Karpas-422 (cell line): ENCODE results near the gene FAM83G. TPM values are rescaled to one million over a fixed set of nuclear protein-coding genes. Genes with fewer than 3 reads are reported as not detected.
"Not testable (repeated sequence)": the region's sequence is repeated elsewhere in the genome, so short reads cannot be mapped to it uniquely, and the experiment has no call there.

Experiments used
- DNase-seq: peaks from one replicate; pipeline ENCODE4 v3.0.0-alpha.2; 2015
- H2AFZ ChIP-seq: fragments of 200-600 bp; sonication (generic); 2 replicates; pipeline ENCODE4 v1.6.1; 2014; ENCODE audit warnings: antibody characterized with exemption, low read length, mixed read lengths
- H3K27ac ChIP-seq: fragments of 200-600 bp; sonication (generic); 2 replicates; pipeline ENCODE4 v1.5.1; 2014; ENCODE audit warnings: mild to moderate bottlenecking, low read length, moderate library complexity
- H3K27me3 ChIP-seq: fragments of 200-600 bp; sonication (generic); 2 replicates; pipeline ENCODE4 v1.6.1; 2014; ENCODE audit warnings: low read length, mixed read lengths
- H3K36me3 ChIP-seq: fragments of 200-600 bp; sonication (generic); 2 replicates; pipeline ENCODE4 v1.6.1; 2014; ENCODE audit warnings: low read length, mixed read lengths; ENCODE audit not compliant: insufficient read depth
- H3K4me1 ChIP-seq: fragments of 200-600 bp; sonication (generic); 2 replicates; pipeline ENCODE4 v1.6.1; 2014; ENCODE audit warnings: mild to moderate bottlenecking, low read length, mixed read lengths
- H3K4me2 ChIP-seq: fragments of 200-600 bp; sonication (generic); 2 replicates; pipeline ENCODE4 v1.6.1; 2014; ENCODE audit warnings: low read length, low read depth, mild to moderate bottlenecking; ENCODE audit not compliant: poor library complexity, severe bottlenecking
- H3K4me3 ChIP-seq: fragments of 200-600 bp; sonication (generic); 2 replicates; pipeline ENCODE4 v1.5.1; 2014; ENCODE audit warnings: mild to moderate bottlenecking, antibody characterized with exemption, low read length, mixed read lengths
- H3K79me2 ChIP-seq: fragments of 200-600 bp; sonication (generic); 2 replicates; pipeline ENCODE4 v1.6.1; 2014; ENCODE audit warnings: mild to moderate bottlenecking, low read length, mixed read lengths
- H3K9ac ChIP-seq: fragments of 200-600 bp; sonication (generic); 2 replicates; pipeline ENCODE4 v1.6.0; 2014; ENCODE audit warnings: low read length
- H3K9me2 ChIP-seq: fragments of 200-600 bp; sonication (generic), shearing (Covaris generic); replicated peaks from 2 replicates; pipeline ENCODE4 v1.6.0; 2014; ENCODE audit warnings: mild to moderate bottlenecking, low read length, moderate library complexity; ENCODE audit not compliant: insufficient read depth
- H3K9me3 ChIP-seq: fragments of 300-700, 200-600 bp; sonication (generic); 2 replicates; pipeline ENCODE4 v1.6.1; 2014; ENCODE audit warnings: low read length, mixed read lengths
- H4K20me1 ChIP-seq: fragments of 200-600 bp; sonication (generic); 2 replicates; pipeline ENCODE4 v1.6.1; 2014; ENCODE audit warnings: mild to moderate bottlenecking, antibody characterized with exemption, low read length, low read depth; ENCODE audit not compliant: insufficient read depth
- total RNA-seq: library from RNA; depleted of rRNA; stranded (reverse); fragments of >200 nt; shearing (Covaris generic); gene quantifications from 2 replicates; pipeline ENCODE4 v1.2.3, GENCODE V29; 2014; ENCODE audit warnings: low replicate concordance

Gene FAM83G
- total RNA-seq, 1 experiment from 2014 or later, result 9.2 TPM

DNA sequence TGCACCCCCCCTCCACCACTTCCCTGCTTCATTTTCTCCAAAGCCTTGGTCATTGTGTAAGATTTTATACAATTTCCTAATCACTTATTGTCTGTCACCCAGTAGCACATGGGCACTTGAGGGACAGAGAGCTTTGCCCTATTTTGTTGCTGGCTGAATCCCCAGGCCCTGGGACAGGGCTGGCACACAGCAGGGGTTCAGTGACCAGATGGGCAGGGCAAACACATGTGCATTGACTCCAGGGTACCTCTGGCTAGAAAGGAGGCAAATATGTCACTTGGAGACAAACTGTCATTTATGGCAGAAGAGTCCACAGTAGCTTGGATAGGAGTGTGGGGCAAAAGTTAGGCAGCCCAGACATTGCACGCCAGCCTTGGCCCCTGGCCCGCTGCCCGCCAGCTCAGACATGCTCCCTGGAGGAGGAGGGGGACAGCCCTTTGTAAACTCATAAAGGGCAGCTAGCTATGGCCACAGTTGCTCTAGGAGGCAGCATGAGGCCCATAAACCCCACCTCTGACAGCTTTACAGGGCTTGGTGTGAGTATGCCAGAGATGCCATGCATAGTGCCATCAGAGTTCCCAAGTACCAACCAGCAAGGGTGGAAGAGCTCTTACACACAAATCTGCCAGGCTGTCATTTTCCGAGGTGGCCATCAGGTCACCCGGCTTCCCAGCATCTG lies 26.3 kb upstream of the FAM83G start:
- H3K36me3 ChIP-seq, H3K79me2 ChIP-seq, DNase-seq, H2AFZ ChIP-seq, H3K9ac ChIP-seq, H3K27ac ChIP-seq, H4K20me1 ChIP-seq, H3K27me3 ChIP-seq, H3K9me2 ChIP-seq, H3K9me3 ChIP-seq, H3K4me2 ChIP-seq, H3K4me3 ChIP-seq, H3K4me1 ChIP-seq: not testable (repeated sequence)

DNA sequence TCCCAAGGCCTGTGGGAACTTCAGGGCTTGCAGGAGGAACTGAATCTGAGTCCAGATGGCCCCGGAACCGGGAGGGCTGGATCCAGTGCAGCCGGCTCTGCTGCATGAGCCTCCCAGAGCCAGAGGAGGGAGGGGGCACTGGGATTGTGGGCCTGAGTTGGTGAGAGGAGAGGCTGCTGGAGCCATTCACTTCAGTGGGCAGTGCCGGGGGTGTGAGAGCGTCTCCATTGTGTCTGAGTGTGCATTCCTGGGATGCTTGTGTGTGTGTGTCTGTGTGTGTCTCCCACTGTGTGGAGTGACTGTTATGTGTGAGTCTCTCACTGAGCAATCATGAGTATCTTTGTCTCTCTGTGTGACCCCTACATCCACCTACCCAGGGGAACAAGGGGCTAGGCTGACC lies 25.2 kb upstream of the FAM83G start:
- H3K9me3 ChIP-seq, H3K9me2 ChIP-seq, H3K27ac ChIP-seq, H3K36me3 ChIP-seq, H3K79me2 ChIP-seq, H3K4me1 ChIP-seq, H4K20me1 ChIP-seq, H3K27me3 ChIP-seq, H2AFZ ChIP-seq, H3K9ac ChIP-seq, H3K4me3 ChIP-seq, H3K4me2 ChIP-seq, DNase-seq: not testable (repeated sequence)

DNA sequence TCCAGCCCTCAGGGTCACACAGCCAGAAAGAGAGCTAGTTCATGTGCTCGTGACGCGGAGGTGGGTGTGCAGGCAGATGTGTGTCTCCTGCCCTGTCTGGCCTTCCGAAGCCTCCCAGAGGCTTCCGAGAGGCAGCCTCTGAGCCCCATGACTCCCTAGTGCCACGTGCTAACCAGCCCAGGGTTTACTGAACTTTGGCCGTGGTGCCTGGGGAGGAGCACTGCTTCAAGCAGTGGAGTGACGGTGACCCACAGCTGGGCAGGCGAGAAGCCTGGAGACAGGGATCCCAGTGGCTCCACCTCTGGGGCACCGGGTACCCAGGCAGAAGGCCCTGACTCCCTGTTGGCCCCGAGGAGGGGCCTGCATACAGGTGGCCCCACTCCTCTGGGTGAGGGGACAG lies 24.1 kb upstream of the FAM83G start:
- not testable (repeated sequence) for H3K4me3 ChIP-seq, H3K27me3 ChIP-seq, H3K9me3 ChIP-seq, H4K20me1 ChIP-seq, H3K9me2 ChIP-seq, H3K9ac ChIP-seq, H3K27ac ChIP-seq, H3K79me2 ChIP-seq, H2AFZ ChIP-seq, DNase-seq, H3K36me3 ChIP-seq, H3K4me2 ChIP-seq
- peaks cover 11% of the 10 kb centered on the region; the same call in 1 of the 2 replicates for H3K4me1 ChIP-seq

DNA sequence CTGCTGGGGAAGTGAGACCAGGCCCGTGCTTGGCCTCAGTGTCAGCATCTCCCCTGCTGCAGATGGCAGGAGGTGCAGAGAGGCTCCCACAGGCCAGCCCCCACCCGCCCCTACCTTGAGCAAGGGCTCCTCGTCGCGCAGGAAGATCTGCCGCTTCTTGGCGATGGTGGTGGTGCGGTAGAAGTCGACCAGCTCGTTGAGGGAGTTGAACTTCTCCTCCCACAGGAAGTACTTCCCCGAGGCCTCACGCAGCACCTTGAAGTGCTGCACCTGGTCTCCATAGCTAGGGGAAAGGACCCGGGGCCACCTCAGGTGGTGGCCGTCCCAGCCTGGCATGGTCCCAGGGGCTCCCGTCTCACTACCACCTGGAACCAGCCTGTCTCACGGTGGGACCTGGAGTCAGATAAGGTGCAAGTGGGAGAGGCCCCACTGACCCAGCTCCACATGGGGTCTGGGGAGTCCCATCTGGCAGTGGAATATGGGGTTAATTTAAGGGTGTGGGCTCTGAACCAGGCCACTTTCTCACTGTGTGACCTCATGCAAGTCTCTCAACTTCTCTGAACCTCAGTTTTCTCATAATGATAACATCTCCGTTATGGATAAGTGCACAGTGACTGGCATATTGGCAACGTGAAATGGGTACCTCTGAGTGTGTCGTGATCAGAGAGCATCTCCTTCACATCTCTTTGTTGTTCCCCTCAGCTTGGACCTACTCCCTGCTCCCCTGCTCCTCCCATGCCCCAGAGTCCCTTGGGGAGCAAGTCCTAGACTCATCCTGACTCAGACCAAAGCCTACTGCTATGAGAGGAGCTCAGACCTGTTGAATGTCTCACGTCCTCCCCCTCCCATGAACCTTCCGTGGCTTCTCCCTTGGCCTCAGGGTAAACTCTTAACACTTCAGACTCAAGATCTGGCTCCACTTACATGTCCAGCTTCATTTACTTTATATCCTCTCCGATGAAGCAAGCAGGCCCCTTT lies 19.8 kb upstream of the FAM83G start:
- no peak for DNase-seq
- H3K9me2 ChIP-seq, result no peaks in the 10 kb centered on the region
- no peak overlapping the region for H3K27ac ChIP-seq
- no peaks in the 10 kb centered on the region for H3K79me2 ChIP-seq
- no peaks in the 10 kb centered on the region for H3K36me3 ChIP-seq
- H2AFZ ChIP-seq, result no peak overlapping the region
- no peak overlapping the region for H3K4me3 ChIP-seq
- H3K9me3 ChIP-seq, result no peaks in the 10 kb centered on the region
- peaks cover 11% of the 10 kb centered on the region; the same call in 1 of the 2 replicates for H3K4me1 ChIP-seq
- no peaks in the 10 kb centered on the region for H4K20me1 ChIP-seq
- no peak overlapping the region for H3K4me2 ChIP-seq
- H3K9ac ChIP-seq, result no peak overlapping the region
- no peaks in the 10 kb centered on the region for H3K27me3 ChIP-seq

DNA sequence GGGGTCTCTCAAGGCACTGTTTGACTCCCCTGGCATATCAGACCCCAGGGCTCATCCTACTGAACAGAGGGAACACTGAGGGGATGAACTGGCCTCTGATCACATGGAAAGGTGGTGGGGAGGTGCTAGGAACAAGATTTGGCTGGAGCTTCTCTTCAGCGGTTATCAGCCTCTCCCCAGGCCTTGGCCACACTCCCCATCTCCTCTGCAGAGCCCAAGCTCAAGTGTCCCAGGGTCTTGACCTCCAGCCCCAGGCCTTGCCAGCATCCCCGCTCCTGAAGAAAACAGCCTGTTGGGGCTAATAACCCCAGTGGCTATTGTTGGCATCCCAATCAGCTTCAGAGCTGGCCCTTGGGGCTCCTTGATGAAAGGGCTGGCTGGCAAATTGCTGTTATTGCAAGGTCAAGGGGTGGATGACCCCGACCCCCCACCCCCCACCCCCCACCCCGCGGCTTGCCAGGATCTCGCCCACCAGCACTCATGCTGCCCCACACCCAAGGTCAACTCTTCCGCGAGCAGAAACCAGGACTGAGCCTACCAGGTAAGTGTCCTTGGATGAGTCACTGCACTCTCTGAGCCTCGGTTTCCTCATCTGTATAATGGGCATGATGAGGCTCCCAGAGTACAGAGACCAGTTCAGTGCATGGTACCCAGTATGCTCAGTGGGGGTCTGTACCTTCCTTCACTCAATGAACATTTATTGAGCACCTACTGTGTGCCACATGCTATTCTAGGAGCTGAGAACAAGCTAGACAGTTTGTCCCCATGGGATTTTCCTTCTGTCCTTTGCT lies 18.8 kb upstream of the FAM83G start:
- no peak overlapping the region for H3K4me3 ChIP-seq
- peaks cover 11% of the 10 kb centered on the region; the same call in 1 of the 2 replicates for H3K4me1 ChIP-seq
- no peak for DNase-seq
- H3K36me3 ChIP-seq, result no peaks in the 10 kb centered on the region
- no peaks in the 10 kb centered on the region for H3K79me2 ChIP-seq
- no peaks in the 10 kb centered on the region for H3K9me3 ChIP-seq
- H3K9ac ChIP-seq, result no peak overlapping the region
- H3K4me2 ChIP-seq, result no peak overlapping the region
- H4K20me1 ChIP-seq, result no peaks in the 10 kb centered on the region
- H3K9me2 ChIP-seq, result no peaks in the 10 kb centered on the region
- no peak overlapping the region for H2AFZ ChIP-seq
- H3K27ac ChIP-seq, result no peak overlapping the region
- H3K27me3 ChIP-seq, result no peaks in the 10 kb centered on the region

DNA sequence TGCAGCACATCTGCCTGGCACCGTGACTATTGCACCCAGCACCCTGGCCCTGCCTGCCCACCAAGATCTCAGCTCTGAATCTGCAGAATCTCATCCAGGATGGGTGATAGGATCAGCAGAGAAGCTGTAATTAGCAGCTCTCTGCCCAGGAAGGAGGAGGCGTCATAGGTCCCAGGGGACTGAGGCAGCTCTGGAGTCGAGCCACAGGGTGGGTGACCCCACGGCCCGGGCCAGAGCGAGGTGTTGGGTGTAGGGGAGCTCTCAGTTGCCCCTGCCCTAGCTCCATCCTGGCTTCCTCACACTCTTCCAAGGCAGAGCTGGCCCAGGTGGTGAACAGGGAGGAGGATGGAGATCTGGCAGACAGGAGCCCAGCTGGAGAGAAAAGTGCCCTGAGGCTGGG lies 18.2 kb upstream of the FAM83G start:
- no peaks in the 10 kb centered on the region for H3K36me3 ChIP-seq
- no peaks in the 10 kb centered on the region for H3K27me3 ChIP-seq
- no peaks in the 10 kb centered on the region for H3K9me3 ChIP-seq
- no peak overlapping the region for H3K4me3 ChIP-seq
- H3K9me2 ChIP-seq, result no peaks in the 10 kb centered on the region
- H3K9ac ChIP-seq, result no peak overlapping the region
- DNase-seq, result no peak
- H3K4me2 ChIP-seq, result no peak overlapping the region
- H3K79me2 ChIP-seq, result no peaks in the 10 kb centered on the region
- H2AFZ ChIP-seq, result no peak overlapping the region
- no peak overlapping the region for H3K27ac ChIP-seq
- peaks cover 11% of the 10 kb centered on the region; the same call in 1 of the 2 replicates for H3K4me1 ChIP-seq
- H4K20me1 ChIP-seq, result no peaks in the 10 kb centered on the region

DNA sequence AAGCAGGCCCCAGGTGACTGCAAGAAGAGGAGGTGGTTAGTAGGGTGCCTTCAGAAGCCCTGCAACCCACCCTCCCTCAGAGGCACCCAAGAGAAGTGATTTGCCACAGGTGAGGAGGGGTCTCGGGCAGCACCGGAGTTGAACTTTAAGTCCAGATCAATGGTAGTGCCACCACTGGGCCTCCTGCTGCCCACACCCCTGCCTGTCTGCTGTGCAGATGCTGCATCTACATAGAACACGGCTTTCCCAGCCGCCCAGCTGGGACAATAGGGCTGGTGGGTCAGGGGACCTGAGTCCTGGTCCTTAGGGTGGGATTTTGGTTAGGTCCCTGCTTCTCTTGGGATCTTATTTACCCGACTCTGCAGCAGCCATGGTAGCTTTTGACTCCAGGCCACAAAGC lies 17.6 kb upstream of the FAM83G start:
- Histone ChIP-seq H4K20me1 (no peaks in the 10 kb centered on the region), H3K36me3 (no peaks in the 10 kb centered on the region), H3K27me3 (no peaks in the 10 kb centered on the region), H3K4me2 (no peak overlapping the region), H3K9ac (no peak overlapping the region), H3K9me3 (no peaks in the 10 kb centered on the region), H3K27ac (no peak overlapping the region), H3K79me2 (no peaks in the 10 kb centered on the region), H3K9me2 (no peaks in the 10 kb centered on the region), H3K4me1 (peaks cover 11% of the 10 kb centered on the region; the same call in 1 of the 2 replicates), H3K4me3 (no peak overlapping the region), H2AFZ (no peak overlapping the region)
- no peak for DNase-seq

DNA sequence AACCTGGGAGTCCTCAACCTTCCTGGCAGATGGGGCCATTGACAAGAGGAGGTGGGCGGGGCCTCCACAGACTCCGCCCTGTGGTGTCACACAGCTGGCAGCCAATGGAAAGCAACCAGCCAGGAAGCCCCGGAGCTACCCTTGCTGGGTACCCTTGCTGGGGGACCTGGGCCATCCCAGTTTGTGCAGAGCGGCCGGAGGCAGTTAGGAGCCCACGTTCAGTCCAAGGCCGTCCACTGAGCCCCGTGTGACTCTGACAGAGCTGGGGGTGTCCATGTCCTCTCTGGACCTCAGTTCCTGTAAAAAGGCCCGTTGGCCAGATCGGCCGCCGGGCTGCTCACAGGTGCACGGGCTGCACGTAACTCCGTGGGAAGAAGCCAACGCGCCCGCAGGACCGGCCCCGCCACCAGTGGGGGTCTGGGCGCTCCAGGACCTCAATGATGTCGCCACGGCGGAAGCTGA lies 17.1 kb upstream of the FAM83G start:
- peaks cover 11% of the 10 kb centered on the region; the same call in 1 of the 2 replicates for H3K4me1 ChIP-seq
- H3K4me3 ChIP-seq, result no peak overlapping the region
- peak; percentile 83 for DNase-seq
- no peaks in the 10 kb centered on the region for H3K9me2 ChIP-seq
- H3K27me3 ChIP-seq, result no peaks in the 10 kb centered on the region
- no peak overlapping the region for H2AFZ ChIP-seq
- H3K27ac ChIP-seq, result no peak overlapping the region
- no peaks in the 10 kb centered on the region for H3K36me3 ChIP-seq
- no peak overlapping the region for H3K9ac ChIP-seq
- H3K4me2 ChIP-seq, result no peak overlapping the region
- no peaks in the 10 kb centered on the region for H3K9me3 ChIP-seq
- no peaks in the 10 kb centered on the region for H3K79me2 ChIP-seq
- H4K20me1 ChIP-seq, result no peaks in the 10 kb centered on the region
